Prostate gland (tissue), 2 donors: ENCODE data around the gene CNTNAP2. TPM values are rescaled to one million over a fixed set of nuclear protein-coding genes. Genes with fewer than 3 reads are reported as not detected.

ENCODE experiments used
- DNase-seq: peaks from one replicate; pipeline ENCODE4 v3.0.0-alpha.2; 2019; ENCODE audit warnings: low spot score
- H3K27ac ChIP-seq, 2 donors: fragments of 200-600 bp; sonication (generic); 2 replicates each; pipeline ENCODE4 v1.5.1; 2017 to 2019
- H3K27me3 ChIP-seq: fragments of 200-600 bp; sonication (generic); replicated peaks from 2 replicates; pipeline ENCODE4 v1.5.1; 2019; ENCODE audit not compliant: insufficient read depth
- H3K36me3 ChIP-seq, 2 donors: fragments of 200-600 bp; sonication (generic); 1 replicate in 1 of 2; 2 replicates in 1 of 2; pipeline versions ENCODE4 v1.5.1 to v1.8.1; 2017 to 2019
- H3K4me1 ChIP-seq: fragments of 200-600 bp; sonication (generic); replicated peaks from 2 replicates; pipeline ENCODE4 v1.5.1; 2019
- H3K4me3 ChIP-seq, 2 donors: fragments of 200-600 bp; sonication (generic); 2 replicates each; pipeline ENCODE4 v1.5.1; 2017 to 2019
- H3K9me3 ChIP-seq: fragments of 200-600 bp; sonication (generic); 2 replicates; pipeline ENCODE4 v1.5.1; 2017
- CTCF ChIP-seq, 4 experiments: fragments of 200-600 bp in 2 of 4; fragments of 450-650 bp in 2 of 4; sonication (generic) in 2 of 4; IDR thresholded peaks; 1 replicate in 3 of 4; 2 replicates in 1 of 4; pipeline ENCODE4 v1.5.1; 2016 to 2019; ENCODE audit warnings: antibody characterized with exemption in 4 of 4, mild to moderate bottlenecking in 2 of 4, moderate library complexity in 2 of 4
- POLR2A ChIP-seq: fragments of 450-650 bp; IDR thresholded peaks from one replicate; pipeline ENCODE4 v1.6.1; 2016; ENCODE audit warnings: antibody characterized with exemption, mild to moderate bottlenecking
- POLR2AphosphoS5 ChIP-seq: sonication (generic); formaldehyde crosslinking; IDR thresholded peaks from one replicate; pipeline ENCODE4 v1.6.1; 2017; ENCODE audit warnings: antibody characterized with exemption
- WGBS: methylation state at CpG from one replicate; pipeline ENCODE4 v1.1.5; 2018; 5-methylcytosine and 5-hydroxymethylcytosine counted together
- intact Hi-C: fragments of 100-400 bp; cut with DNase I; formaldehyde crosslinking; loops from one replicate; pipeline ENCODE4 v1.14.2; 2022
- total RNA-seq, 2 donors: library from RNA; depleted of rRNA; stranded (reverse); fragments of >200 nt; gene quantifications; one replicate each; pipeline ENCODE4 v1.1.0, GENCODE V29; 2016

Gene CNTNAP2
- total RNA-seq, 2 donors from 2014 or later = 10.6 to 43.7 TPM

- WGBS = 63% methylated on average over 4 of the region's 4 CpGs
- no peak overlapping the region for H3K4me3 ChIP-seq
- H3K27me3 ChIP-seq = no peaks in the 10 kb centered on the region
- intact Hi-C loops = no loop called here
- no peaks in the 10 kb centered on the region for H3K36me3 ChIP-seq
- H3K9me3 ChIP-seq = no peaks in the 10 kb centered on the region
- DNase-seq = no peak
- H3K27ac ChIP-seq = no peak overlapping the region
- H3K4me1 ChIP-seq = no peaks in the 10 kb centered on the region
- TF ChIP-seq POLR2A (no peak), CTCF (IDR thresholded peaks at IDR 0.05) (no peak), POLR2AphosphoS5 (no peak)
Measured at GRCh38 chr7:147605323-147605722, 1488.7 kb downstream of the CNTNAP2 start.

- TF ChIP-seq CTCF (IDR thresholded peaks at IDR 0.05) (no peak), POLR2AphosphoS5 (no peak), POLR2A (no peak)
Measured at GRCh38 chr7:147607157-147607800, 1490.7 kb downstream of the CNTNAP2 start.

GRCh38 chr7:147611431-147611830, 1494.8 kb downstream of the CNTNAP2 start:
- H3K27ac ChIP-seq = no peak overlapping the region
- TF ChIP-seq POLR2A (no peak), POLR2AphosphoS5 (no peak), CTCF (IDR thresholded peaks at IDR 0.05) (no peak)
- no peak for DNase-seq
- intact Hi-C loops = no loop called here
- 92% methylated on average over 1 of the region's 1 CpG for WGBS
- no peaks in the 10 kb centered on the region for H3K27me3 ChIP-seq
- no peaks in the 10 kb centered on the region for H3K4me1 ChIP-seq
- no peaks in the 10 kb centered on the region for H3K9me3 ChIP-seq
- H3K36me3 ChIP-seq = no peaks in the 10 kb centered on the region
- no peak overlapping the region for H3K4me3 ChIP-seq

More at GRCh38 chr7:147607157-147607800, 1490.7 kb downstream of the CNTNAP2 start:
- intact Hi-C loops = no loop called here
- Histone ChIP-seq H3K27me3 (no peaks in the 10 kb centered on the region), H3K4me3 (no peak overlapping the region), H3K4me1 (no peaks in the 10 kb centered on the region), H3K27ac (no peak overlapping the region), H3K9me3 (no peaks in the 10 kb centered on the region), H3K36me3 (no peaks in the 10 kb centered on the region)
- WGBS = 60% methylated on average over 5 of the region's 5 CpGs
- DNase-seq = no peak

GRCh38 chr7:147635288-147635687, 1518.7 kb downstream of the CNTNAP2 start:
- TF ChIP-seq POLR2AphosphoS5 (no peak), POLR2A (no peak), CTCF (IDR thresholded peaks at IDR 0.05) (no peak)
- intact Hi-C loops = no loop called here
- no peaks in the 10 kb centered on the region for H3K9me3 ChIP-seq
- no peaks in the 10 kb centered on the region for H3K27me3 ChIP-seq
- DNase-seq = no peak
- no peak overlapping the region for H3K27ac ChIP-seq
- WGBS = 57% methylated on average over 3 of the region's 3 CpGs
- H3K4me3 ChIP-seq = no peak overlapping the region
- H3K36me3 ChIP-seq = no peaks in the 10 kb centered on the region
- H3K4me1 ChIP-seq = no peaks in the 10 kb centered on the region

GRCh38 chr7:147636553-147636952, 1520.0 kb downstream of the CNTNAP2 start:
- H3K27me3 ChIP-seq = no peaks in the 10 kb centered on the region
- no peak overlapping the region for H3K4me3 ChIP-seq
- no peaks in the 10 kb centered on the region for H3K9me3 ChIP-seq
- H3K36me3 ChIP-seq = no peaks in the 10 kb centered on the region
- no peaks in the 10 kb centered on the region for H3K4me1 ChIP-seq
- TF ChIP-seq POLR2A (no peak), POLR2AphosphoS5 (no peak), CTCF (IDR thresholded peaks at IDR 0.05) (no peak)
- WGBS = 90% methylated on average over 2 of the region's 2 CpGs
- no peak for DNase-seq
- intact Hi-C loops = no loop called here
- H3K27ac ChIP-seq = no peak overlapping the region
